ENCODE results near the gene NCF2. TPM values are rescaled to one million over a fixed set of nuclear protein-coding genes. Genes with fewer than 3 reads are reported as not detected.

The NCF2 gene
- total RNA-seq, 1 experiment from 2014 or later: 0.14 TPM

- DNase-seq: no peak
- no peak overlapping the region for H3K4me3 ChIP-seq (ENCODE audit: insufficient read depth, low read depth, low read length)
- no peaks in the 10 kb centered on the region for H3K36me3 ChIP-seq (replicated peaks; ENCODE audit: control insufficient read depth, insufficient read depth, low read length)
- no peaks in the 10 kb centered on the region for H3K27me3 ChIP-seq (ENCODE audit: control insufficient read depth, insufficient read depth, low read length)
Observed at GRCh38 chr1:183602510-183602909, 12.3 kb upstream of the NCF2 start.

GRCh38 chr1:183600634-183601033 lies 10.4 kb upstream of the NCF2 start:
- no peak for DNase-seq
- H3K27me3 ChIP-seq (ENCODE audit: control insufficient read depth, insufficient read depth, low read length): no peaks in the 10 kb centered on the region
- no peaks in the 10 kb centered on the region for H3K36me3 ChIP-seq (replicated peaks; ENCODE audit: control insufficient read depth, insufficient read depth, low read length)
- no peak overlapping the region for H3K4me3 ChIP-seq (ENCODE audit: insufficient read depth, low read depth, low read length)

- Histone ChIP-seq H3K27me3 (ENCODE audit: control insufficient read depth, insufficient read depth, low read length) (no peaks in the 10 kb centered on the region), H3K36me3 (replicated peaks; ENCODE audit: control insufficient read depth, insufficient read depth, low read length) (no peaks in the 10 kb centered on the region)
- no peak for DNase-seq
Observed at GRCh38 chr1:183600136-183600535, 9.9 kb upstream of the NCF2 start.

GRCh38 chr1:183598386-183598785 lies 8.1 kb upstream of the NCF2 start:
- Histone ChIP-seq H3K27me3 (ENCODE audit: control insufficient read depth, insufficient read depth, low read length) (no peaks in the 10 kb centered on the region), H3K4me3 (ENCODE audit: insufficient read depth, low read depth, low read length) (no peak overlapping the region), H3K36me3 (replicated peaks; ENCODE audit: control insufficient read depth, insufficient read depth, low read length) (no peaks in the 10 kb centered on the region)
- no peak for DNase-seq

More at GRCh38 chr1:183600136-183600535, 9.9 kb upstream of the NCF2 start:
- H3K4me3 ChIP-seq (ENCODE audit: insufficient read depth, low read depth, low read length): no peak overlapping the region

- H3K36me3 ChIP-seq (replicated peaks; ENCODE audit: control insufficient read depth, insufficient read depth, low read length): no peaks in the 10 kb centered on the region
- DNase-seq: no peak
- no peak overlapping the region for H3K4me3 ChIP-seq (ENCODE audit: insufficient read depth, low read depth, low read length)
- no peaks in the 10 kb centered on the region for H3K27me3 ChIP-seq (ENCODE audit: control insufficient read depth, insufficient read depth, low read length)
Observed at GRCh38 chr1:183597656-183598347, 7.5 kb upstream of the NCF2 start.

- DNase-seq: no peak
- no peaks in the 10 kb centered on the region for H3K36me3 ChIP-seq (replicated peaks; ENCODE audit: control insufficient read depth, insufficient read depth, low read length)
- H3K4me3 ChIP-seq (ENCODE audit: insufficient read depth, low read depth, low read length): no peak overlapping the region
- no peaks in the 10 kb centered on the region for H3K27me3 ChIP-seq (ENCODE audit: control insufficient read depth, insufficient read depth, low read length)
Observed at GRCh38 chr1:183596500-183596899, 6.2 kb upstream of the NCF2 start.

- no peak for DNase-seq
- Histone ChIP-seq H3K36me3 (replicated peaks; ENCODE audit: control insufficient read depth, insufficient read depth, low read length) (no peaks in the 10 kb centered on the region), H3K27me3 (ENCODE audit: control insufficient read depth, insufficient read depth, low read length) (no peaks in the 10 kb centered on the region), H3K4me3 (ENCODE audit: insufficient read depth, low read depth, low read length) (no peak overlapping the region)
Observed at GRCh38 chr1:183595537-183595936, 5.3 kb upstream of the NCF2 start.

GRCh38 chr1:183593356-183593755 lies 3.1 kb upstream of the NCF2 start:
- H3K27me3 ChIP-seq (ENCODE audit: control insufficient read depth, insufficient read depth, low read length): no peaks in the 10 kb centered on the region
- H3K36me3 ChIP-seq (replicated peaks; ENCODE audit: control insufficient read depth, insufficient read depth, low read length): no peaks in the 10 kb centered on the region
- H3K4me3 ChIP-seq (ENCODE audit: insufficient read depth, low read depth, low read length): no peak overlapping the region
- DNase-seq: no peak

GRCh38 chr1:183592733-183593132 lies 2.5 kb upstream of the NCF2 start:
- H3K4me3 ChIP-seq (ENCODE audit: insufficient read depth, low read depth, low read length): no peak overlapping the region
- DNase-seq: no peak
- no peaks in the 10 kb centered on the region for H3K27me3 ChIP-seq (ENCODE audit: control insufficient read depth, insufficient read depth, low read length)
- H3K36me3 ChIP-seq (replicated peaks; ENCODE audit: control insufficient read depth, insufficient read depth, low read length): no peaks in the 10 kb centered on the region

GRCh38 chr1:183589874-183590243 lies 400 bp downstream of the NCF2 start:
- Histone ChIP-seq H3K36me3 (replicated peaks; ENCODE audit: control insufficient read depth, insufficient read depth, low read length) (no peaks in the 10 kb centered on the region), H3K27me3 (ENCODE audit: control insufficient read depth, insufficient read depth, low read length) (no peaks in the 10 kb centered on the region), H3K4me3 (ENCODE audit: insufficient read depth, low read depth, low read length) (no peak overlapping the region)
- DNase-seq: peak; percentile 47

GRCh38 chr1:183589384-183589783 lies 875 bp downstream of the NCF2 start:
- Histone ChIP-seq H3K36me3 (replicated peaks; ENCODE audit: control insufficient read depth, insufficient read depth, low read length) (no peaks in the 10 kb centered on the region), H3K4me3 (ENCODE audit: insufficient read depth, low read depth, low read length) (no peak overlapping the region), H3K27me3 (ENCODE audit: control insufficient read depth, insufficient read depth, low read length) (no peaks in the 10 kb centered on the region)
- no peak for DNase-seq

- Histone ChIP-seq H3K27me3 (ENCODE audit: control insufficient read depth, insufficient read depth, low read length) (no peaks in the 10 kb centered on the region), H3K4me3 (ENCODE audit: insufficient read depth, low read depth, low read length) (no peak overlapping the region), H3K36me3 (replicated peaks; ENCODE audit: control insufficient read depth, insufficient read depth, low read length) (no peaks in the 10 kb centered on the region)
- DNase-seq: no peak
Observed at GRCh38 chr1:183588827-183589226, 1.4 kb downstream of the NCF2 start.

GRCh38 chr1:183586926-183587325 lies 3.3 kb downstream of the NCF2 start:
- no peak for DNase-seq
- H3K4me3 ChIP-seq (ENCODE audit: insufficient read depth, low read depth, low read length): no peak overlapping the region
- no peaks in the 10 kb centered on the region for H3K27me3 ChIP-seq (ENCODE audit: control insufficient read depth, insufficient read depth, low read length)
- no peaks in the 10 kb centered on the region for H3K36me3 ChIP-seq (replicated peaks; ENCODE audit: control insufficient read depth, insufficient read depth, low read length)

GRCh38 chr1:183586455-183586854 lies 3.8 kb downstream of the NCF2 start:
- H3K27me3 ChIP-seq (ENCODE audit: control insufficient read depth, insufficient read depth, low read length): no peaks in the 10 kb centered on the region
- no peak overlapping the region for H3K4me3 ChIP-seq (ENCODE audit: insufficient read depth, low read depth, low read length)
- DNase-seq: no peak
- H3K36me3 ChIP-seq (replicated peaks; ENCODE audit: control insufficient read depth, insufficient read depth, low read length): no peaks in the 10 kb centered on the region

GRCh38 chr1:183585038-183585437 lies 5.2 kb downstream of the NCF2 start:
- Histone ChIP-seq H3K4me3 (ENCODE audit: insufficient read depth, low read depth, low read length) (no peak overlapping the region), H3K36me3 (replicated peaks; ENCODE audit: control insufficient read depth, insufficient read depth, low read length) (no peaks in the 10 kb centered on the region), H3K27me3 (ENCODE audit: control insufficient read depth, insufficient read depth, low read length) (no peaks in the 10 kb centered on the region)
- no peak for DNase-seq

GRCh38 chr1:183584147-183584546 lies 6.1 kb downstream of the NCF2 start:
- Histone ChIP-seq H3K36me3 (replicated peaks; ENCODE audit: control insufficient read depth, insufficient read depth, low read length) (no peaks in the 10 kb centered on the region), H3K4me3 (ENCODE audit: insufficient read depth, low read depth, low read length) (no peak overlapping the region), H3K27me3 (ENCODE audit: control insufficient read depth, insufficient read depth, low read length) (no peaks in the 10 kb centered on the region)
- DNase-seq: no peak
